Stomach (tissue), 4 donors: ENCODE results near the gene LRRC3.

ENCODE experiments used
- EP300 ChIP-seq: sonication (generic); formaldehyde crosslinking; IDR thresholded peaks from one replicate; pipeline ENCODE4 v1.6.1; 2017; ENCODE audit warnings: antibody characterized with exemption
- POLR2A ChIP-seq, 4 donors: fragments of 450-650 bp; IDR thresholded peaks; one replicate each; pipeline ENCODE4 v1.6.1; 2016; ENCODE audit warnings: antibody characterized with exemption in 4 of 4, control low read depth in 2 of 4, mild to moderate bottlenecking in 1 of 4, moderate library complexity in 1 of 4
- POLR2AphosphoS5 ChIP-seq, 3 donors: sonication (generic); formaldehyde crosslinking; IDR thresholded peaks; one replicate each; pipeline ENCODE4 v1.6.1; 2016; ENCODE audit warnings: antibody characterized with exemption in 3 of 3
- TF ChIP-seq, protein P1 (sequence below), 7 experiments: fragments of 450-650 bp in 4 of 7; fragments of 200-600 bp in 3 of 7; sonication (generic) in 3 of 7; IDR thresholded peaks; one replicate each; pipeline ENCODE4 v1.5.1; 2016 to 2019; ENCODE audit warnings: antibody characterized with exemption in 7 of 7, control low read depth in 2 of 7, mild to moderate bottlenecking in 1 of 7

DNA sequence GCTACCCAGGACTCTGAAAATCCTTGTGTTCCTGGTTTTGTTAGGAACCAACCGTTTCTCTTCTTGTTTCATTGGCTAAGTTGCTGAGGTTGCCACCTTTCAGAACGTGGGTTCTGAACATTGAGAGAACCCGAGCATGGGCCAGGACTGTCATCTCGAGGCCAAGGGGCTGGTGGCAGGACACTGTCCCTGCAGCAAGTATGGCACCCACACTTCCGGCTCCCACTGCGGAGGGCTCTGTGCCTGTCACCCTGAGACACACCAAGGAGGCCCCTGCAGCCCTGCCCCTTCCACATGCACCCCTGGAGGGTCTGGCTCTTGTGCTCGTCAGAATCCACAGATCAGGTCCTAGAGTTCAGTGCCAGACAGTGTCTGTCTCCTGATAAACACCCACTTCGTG is 39.1 kb upstream of the LRRC3 start:
- no peak for TF ChIP-seq EP300
- TF ChIP-seq POLR2A (IDR thresholded peaks at IDR 0.05), result no peak
- no peak for TF ChIP-seq POLR2AphosphoS5 (IDR thresholded peaks at IDR 0.05)
- TF ChIP-seq, protein P1, sequence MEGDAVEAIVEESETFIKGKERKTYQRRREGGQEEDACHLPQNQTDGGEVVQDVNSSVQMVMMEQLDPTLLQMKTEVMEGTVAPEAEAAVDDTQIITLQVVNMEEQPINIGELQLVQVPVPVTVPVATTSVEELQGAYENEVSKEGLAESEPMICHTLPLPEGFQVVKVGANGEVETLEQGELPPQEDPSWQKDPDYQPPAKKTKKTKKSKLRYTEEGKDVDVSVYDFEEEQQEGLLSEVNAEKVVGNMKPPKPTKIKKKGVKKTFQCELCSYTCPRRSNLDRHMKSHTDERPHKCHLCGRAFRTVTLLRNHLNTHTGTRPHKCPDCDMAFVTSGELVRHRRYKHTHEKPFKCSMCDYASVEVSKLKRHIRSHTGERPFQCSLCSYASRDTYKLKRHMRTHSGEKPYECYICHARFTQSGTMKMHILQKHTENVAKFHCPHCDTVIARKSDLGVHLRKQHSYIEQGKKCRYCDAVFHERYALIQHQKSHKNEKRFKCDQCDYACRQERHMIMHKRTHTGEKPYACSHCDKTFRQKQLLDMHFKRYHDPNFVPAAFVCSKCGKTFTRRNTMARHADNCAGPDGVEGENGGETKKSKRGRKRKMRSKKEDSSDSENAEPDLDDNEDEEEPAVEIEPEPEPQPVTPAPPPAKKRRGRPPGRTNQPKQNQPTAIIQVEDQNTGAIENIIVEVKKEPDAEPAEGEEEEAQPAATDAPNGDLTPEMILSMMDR (IDR thresholded peaks at IDR 0.05), result no peak
